H1 (cell line): Measurements from ENCODE around the gene COL4A2. TPM values are rescaled to one million over a fixed set of nuclear protein-coding genes. Genes with fewer than 3 reads are reported as not detected.

Source experiments
- CTCF ChIA-PET: fragments of 300-600 bp; sonication (Branson Sonifier 250); formaldehyde crosslinking; loops from one replicate; lab custom pipeline; 2021; ENCODE audit not compliant: partially characterized antibody; lab: Charles Lee
- POLR2A ChIA-PET: fragments of 300-600 bp; sonication (Branson Sonifier 250); formaldehyde crosslinking; loops from one replicate; lab custom pipeline; 2021; ENCODE audit warnings: inconsistent platforms; ENCODE audit not compliant: partially characterized antibody; lab: Charles Lee
- DNase-seq, 2 experiments: peaks; one replicate each; pipeline versions ENCODE4 v3.0.0 to v3.0.0-alpha.2; 2010 to 2022; ENCODE audit warnings: low spot score in 2 of 2, low read depth in 1 of 2, mixed read lengths in 1 of 2
- FAIRE-seq: peaks from 2 replicates; lab custom pipeline; 2011; peaks lifted over from hg19 to GRCh38; lab: Jason Lieb, UNC
- H2AFZ ChIP-seq: 2 replicates; pipeline ENCODE4 v1.8.1; 2012; ENCODE audit warnings: low read length, inconsistent platforms
- H2AK5ac ChIP-seq: 2 replicates; pipeline ENCODE4 v1.6.1; 2013; ENCODE audit warnings: low read depth, low read length
- H2BK120ac ChIP-seq: replicated peaks from 2 replicates; pipeline ENCODE3; 2013; ENCODE audit warnings: low read depth, low read length, inconsistent platforms
- H2BK12ac ChIP-seq: 2 replicates; pipeline ENCODE4 v1.6.1; 2013; ENCODE audit warnings: low read depth, low read length
- H2BK15ac ChIP-seq: 2 replicates; pipeline ENCODE4 v1.6.1; 2013; ENCODE audit warnings: low read length
- H2BK20ac ChIP-seq: 2 replicates; pipeline ENCODE4 v1.6.1; 2013; ENCODE audit warnings: low read length
- H2BK5ac ChIP-seq: 2 replicates; pipeline ENCODE4 v1.6.1; 2013; ENCODE audit warnings: low read depth, low read length
- H3K14ac ChIP-seq: 2 replicates; pipeline ENCODE4 v1.6.1; 2013; ENCODE audit warnings: inconsistent platforms; ENCODE audit not compliant: insufficient read length
- H3K18ac ChIP-seq: 2 replicates; pipeline ENCODE4 v1.6.1; 2013; ENCODE audit warnings: low read length; ENCODE audit errors: extremely low read depth
- H3K23ac ChIP-seq: 2 replicates; pipeline ENCODE4 v1.6.1; 2013; ENCODE audit warnings: inconsistent platforms; ENCODE audit not compliant: insufficient read length
- H3K23me2 ChIP-seq: 2 replicates; pipeline ENCODE4 v1.6.1; 2013; ENCODE audit warnings: low read depth, low read length
- H3K27ac ChIP-seq: 2 replicates; pipeline ENCODE4 v1.6.1; 2011; ENCODE audit warnings: low read depth, low read length, inconsistent platforms
- H3K27me3 ChIP-seq, 4 experiments: replicated peaks in 1 of 4; 1 replicate in 1 of 4; 2 replicates in 3 of 4; pipeline versions ENCODE4 v1.6.1 to v1.8.1; 2011 to 2013; ENCODE audit warnings: low read length in 3 of 4, mild to moderate bottlenecking in 3 of 4, inconsistent platforms in 2 of 4, mixed read lengths in 2 of 4, moderate library complexity in 1 of 4; ENCODE audit not compliant: control insufficient read depth in 3 of 4, insufficient read depth in 3 of 4; ENCODE audit errors: extremely low read depth in 1 of 4
- H3K36me3 ChIP-seq, 4 experiments: 2 replicates each; pipeline versions ENCODE4 v1.6.1 to v1.8.1; 2011 to 2013; ENCODE audit warnings: mild to moderate bottlenecking in 4 of 4, low read length in 3 of 4, moderate library complexity in 2 of 4, control low read depth in 1 of 4, inconsistent platforms in 1 of 4; ENCODE audit not compliant: insufficient read depth in 4 of 4, control insufficient read depth in 2 of 4
- H3K4ac ChIP-seq: replicated peaks from 2 replicates; pipeline ENCODE3; 2013; ENCODE audit warnings: low read length, low read depth, mixed read lengths, inconsistent platforms; ENCODE audit not compliant: insufficient read length
- H3K4me1 ChIP-seq, 4 experiments: replicated peaks in 1 of 4; 1 replicate in 1 of 4; 2 replicates in 3 of 4; pipeline versions ENCODE4 v1.6.1 to v1.8.1; 2011 to 2013; ENCODE audit warnings: low read length in 3 of 4, inconsistent platforms in 2 of 4, mixed read lengths in 1 of 4; ENCODE audit not compliant: insufficient read depth in 4 of 4, control insufficient read depth in 3 of 4
- H3K4me2 ChIP-seq, 2 experiments: 2 replicates each; pipeline versions ENCODE4 v1.6.1 to v1.8.1; 2011 to 2013; ENCODE audit warnings: low read depth in 2 of 2, low read length in 2 of 2, control low read depth in 1 of 2, inconsistent platforms in 1 of 2, mild to moderate bottlenecking in 1 of 2; ENCODE audit not compliant: insufficient read depth in 1 of 2
- H3K4me3 ChIP-seq, 4 experiments: fragments of 200-600, 300-600 bp in 1 of 4; sonication (generic), shearing (Covaris generic), sonication (Bioruptor Twin) in 1 of 4; 2 replicates each; pipeline versions ENCODE4 v1.5.1 to v1.8.1; 2011 to 2016; ENCODE audit warnings: low read length in 4 of 4, low read depth in 3 of 4, control low read depth in 2 of 4, inconsistent platforms in 2 of 4, mild to moderate bottlenecking in 2 of 4, mixed read lengths in 1 of 4, moderate library complexity in 1 of 4; ENCODE audit not compliant: insufficient read depth in 2 of 4; ENCODE audit errors: extremely low read depth in 1 of 4
- H3K56ac ChIP-seq: replicated peaks from 2 replicates; pipeline ENCODE3; 2013; ENCODE audit warnings: low read depth, mild to moderate bottlenecking, mixed read lengths, low read length, inconsistent platforms; ENCODE audit not compliant: insufficient read length
- H3K79me1 ChIP-seq: 2 replicates; pipeline ENCODE4 v1.6.1; 2013; ENCODE audit warnings: low read depth, low read length, control low read depth
- H3K79me2 ChIP-seq, 2 experiments: 2 replicates each; pipeline versions ENCODE4 v1.6.1 to v1.8.1; 2012 to 2013; ENCODE audit warnings: low read length in 2 of 2, mild to moderate bottlenecking in 2 of 2, inconsistent platforms in 1 of 2; ENCODE audit not compliant: insufficient read depth in 2 of 2, control insufficient read depth in 1 of 2
- H3K9ac ChIP-seq, 4 experiments: replicated peaks in 1 of 4; 1 replicate in 1 of 4; 2 replicates in 3 of 4; pipeline versions ENCODE4 v1.6.1 to v1.8.1; 2011 to 2013; ENCODE audit warnings: low read depth in 3 of 4, low read length in 3 of 4, control low read depth in 2 of 4, mild to moderate bottlenecking in 2 of 4, moderate library complexity in 2 of 4, inconsistent platforms in 1 of 4; ENCODE audit errors: extremely low read depth in 1 of 4
- H3K9me3 ChIP-seq, 2 experiments: 2 replicates each; pipeline versions ENCODE4 v1.6.1 to v1.8.1; 2012 to 2013; ENCODE audit warnings: mild to moderate bottlenecking in 2 of 2, moderate library complexity in 2 of 2, control low read depth in 1 of 2, inconsistent platforms in 1 of 2, low read depth in 1 of 2, low read length in 1 of 2, mixed read lengths in 1 of 2; ENCODE audit not compliant: insufficient read depth in 2 of 2
- H4K20me1 ChIP-seq, 2 experiments: replicated peaks in 1 of 2; 2 replicates each; pipeline versions ENCODE3 to v1.8.1; 2011 to 2013; ENCODE audit warnings: inconsistent platforms in 2 of 2, low read length in 2 of 2, mild to moderate bottlenecking in 1 of 2; ENCODE audit not compliant: insufficient read depth in 2 of 2, control insufficient read depth in 1 of 2
- H4K5ac ChIP-seq: 2 replicates; pipeline ENCODE4 v1.6.1; 2013; ENCODE audit warnings: low read length, low read depth, mixed read lengths, inconsistent platforms; ENCODE audit not compliant: insufficient read length
- H4K8ac ChIP-seq: 2 replicates; pipeline ENCODE4 v1.8.0; 2013; ENCODE audit warnings: mild to moderate bottlenecking, moderate library complexity, low read length, inconsistent platforms; ENCODE audit not compliant: insufficient read depth; ENCODE audit errors: extremely low read depth
- H4K91ac ChIP-seq: replicated peaks from 2 replicates; pipeline ENCODE3; 2013; ENCODE audit warnings: low read length, mixed read lengths, inconsistent platforms; ENCODE audit not compliant: insufficient read length
- EP300 ChIP-seq, 2 experiments: IDR thresholded peaks; 1 replicate in 1 of 2; 2 replicates in 1 of 2; pipeline ENCODE4 v1.6.1; 2011 to 2012; ENCODE audit warnings: low read depth in 2 of 2, low read length in 2 of 2, mild to moderate bottlenecking in 2 of 2, borderline replicate concordance in 1 of 2, inconsistent platforms in 1 of 2, moderate library complexity in 1 of 2
- FOSL1 ChIP-seq: IDR thresholded peaks from 2 replicates; pipeline ENCODE4 v1.6.1; 2011; ENCODE audit warnings: mild to moderate bottlenecking, low read depth, low read length, moderate library complexity; ENCODE audit not compliant: insufficient read depth
- JUN ChIP-seq: IDR thresholded peaks from 2 replicates; pipeline ENCODE4 v1.6.1; 2011; ENCODE audit warnings: low read depth, mild to moderate bottlenecking, improper control_type of control experiment, low read length
- NRF1 ChIP-seq: IDR thresholded peaks from 2 replicates; pipeline ENCODE4 v1.6.1; 2011; ENCODE audit warnings: mild to moderate bottlenecking, low read depth, low read length, improper control_type of control experiment
- PHF8 ChIP-seq: fragments of 200-600 bp; sonication (generic); conservative IDR thresholded peaks from 2 replicates; pipeline ENCODE4 v1.7.1; 2012; ENCODE audit warnings: low read depth, mild to moderate bottlenecking, inconsistent platforms, low read length, moderate library complexity
- POU5F1 ChIP-seq: IDR thresholded peaks from 2 replicates; pipeline ENCODE4 v1.6.1; 2011; ENCODE audit warnings: low read depth, mild to moderate bottlenecking, low read length, moderate library complexity
- RXRA ChIP-seq: IDR thresholded peaks from 2 replicates; pipeline ENCODE4 v1.6.1; 2011; ENCODE audit warnings: low read depth, mild to moderate bottlenecking, low read length, moderate library complexity; ENCODE audit not compliant: insufficient read depth
- TAF1 ChIP-seq: IDR thresholded peaks from 2 replicates; pipeline ENCODE4 v1.6.1; 2011; ENCODE audit warnings: mild to moderate bottlenecking, low read depth, low read length
- WGBS, 2 experiments: shearing (Covaris generic) in 1 of 2; methylation state at CpG; one replicate each; pipeline versions ENCODE4 v1.1.6 to v1.1.7; 2013 to 2015; ENCODE audit warnings: low lambda C conversion rate in 2 of 2, mixed read lengths in 2 of 2, inconsistent platforms in 1 of 2, low coverage in 1 of 2, missing lambda C conversion rate in 1 of 2; ENCODE audit not compliant: insufficient replicate concordance in 2 of 2, insufficient coverage in 1 of 2, insufficient read length in 1 of 2; ENCODE audit errors: extremely low coverage in 1 of 2, missing lambda C conversion rate in 1 of 2; 5-methylcytosine and 5-hydroxymethylcytosine counted together
- polyA plus RNA-seq, 7 experiments: library from polyadenylated mRNA; depleted of rRNA in 3 of 7; stranded (reverse) in 5 of 7; unstranded in 2 of 7; fragments of >200 nt in 5 of 7; fragments of 200-250 nt in 2 of 7; gene quantifications; 1 replicate in 5 of 7; 2 replicates in 1 of 7; 4 replicates in 1 of 7; pipeline versions ENCODE4 v1.2.1 to v1.2.3, GENCODE V29; 2011 to 2013; ENCODE audit warnings: missing spikeins in 2 of 7, mixed read lengths in 2 of 7
- total RNA-seq: library from RNA; stranded (reverse); fragmentation: NEBNext Ultra II Directional; extraction: Animal tissue kit (Norgen Biotek cat#: 25700); gene quantifications from 2 replicates; pipeline ENCODE4 v1.2.1, GENCODE V29; 2021
- TF ChIP-seq, protein P1 (sequence below): IDR thresholded peaks from 2 replicates; pipeline ENCODE4 v1.6.1; 2012; ENCODE audit warnings: inconsistent platforms
- TF ChIP-seq, protein P2 (sequence below), 3 experiments: IDR thresholded peaks; 1 replicate in 2 of 3; 2 replicates in 1 of 3; pipeline versions ENCODE4 v1.5.1 to v1.6.1; 2011; ENCODE audit warnings: low read length in 3 of 3, mild to moderate bottlenecking in 3 of 3, inconsistent platforms in 2 of 3, low read depth in 1 of 3, moderate library complexity in 1 of 3; ENCODE audit not compliant: insufficient read depth in 1 of 3; ENCODE audit errors: control extremely low read depth in 1 of 3

COL4A2 gene
- total and polyA plus RNA-seq, 2 of the 8 experiments (the other 6 are each of a cell fraction or from before 2014, with no cell fraction given): 80.4 to 87.3 TPM

DNA sequence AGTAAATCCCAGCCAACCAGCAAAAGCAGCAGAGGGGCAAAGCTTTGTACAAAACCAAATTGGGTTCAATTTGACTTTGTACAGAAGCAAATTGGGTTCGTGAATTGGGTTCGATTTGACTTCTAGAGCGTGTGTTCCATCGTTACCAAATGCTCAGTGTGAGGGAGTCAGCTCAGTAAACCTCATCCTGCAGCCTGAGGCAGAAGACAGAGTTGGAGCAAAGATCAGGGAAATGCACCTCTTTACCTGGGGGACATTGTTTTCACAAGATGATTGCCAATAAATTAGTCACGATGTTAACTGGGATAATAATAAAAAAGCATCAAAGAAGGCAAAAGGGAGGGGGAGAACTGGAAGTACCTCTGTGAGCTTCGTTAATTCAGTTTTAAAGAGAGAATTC lies 252.9 kb downstream of the COL4A2 start:
- H3K23ac ChIP-seq: no peak overlapping the region
- H2BK12ac ChIP-seq: no peak overlapping the region
- POLR2A ChIA-PET: interaction anchor here (1.0 to 1.3 kb wide), 3 partner anchors 11 to 52 kb away, joined by 3 read pairs; no protein-coding TSS in a partner anchor
- FAIRE-seq (no peak), DNase-seq (no peak)
- H3K9me3 ChIP-seq: no peaks in the 10 kb centered on the region
- peaks cover 1 to 11% (median 6%) of the 10 kb centered on the region in 4 experiments; a peak in 6 of 7 replicates for H3K4me1 ChIP-seq
- H3K9ac ChIP-seq: no peak overlapping the region; a peak in 1 of 7 replicates
- peaks cover 0 to 4% of the 10 kb centered on the region in 2 experiments for H4K20me1 ChIP-seq
- H4K8ac ChIP-seq: no peak overlapping the region
- no peak overlapping the region for H2AFZ ChIP-seq
- no peak overlapping the region for H4K5ac ChIP-seq
- 84% methylated on average over 6 of the region's 6 CpGs; no CpG with 5 or more reads in 1 of the 2 experiments for WGBS, 2 experiments
- H3K27me3 ChIP-seq: peaks cover 0 to 7% (median 2%) of the 10 kb centered on the region in 4 experiments; a peak in 3 of 7 replicates
- H3K14ac ChIP-seq: no peak overlapping the region
- CTCF ChIA-PET: interaction anchor here (0.7 to 1.8 kb wide), 5 partner anchors 11 to 312 kb away, joined by 3 to 6 read pairs (median 3); no protein-coding TSS in a partner anchor
- H2BK15ac ChIP-seq: peak overlapping the region; percentile 10; the same call in 1 of the 2 replicates
- H2BK120ac ChIP-seq: no peak overlapping the region
- H3K4ac ChIP-seq: no peak overlapping the region
- no peak overlapping the region for H2BK20ac ChIP-seq
- peaks cover 4 to 42% of the 10 kb centered on the region in 2 experiments; a peak in 2 of 4 replicates for H3K79me2 ChIP-seq
- H3K56ac ChIP-seq: no peak overlapping the region
- H2BK5ac ChIP-seq: peak overlapping the region; percentile 68
- peak overlapping the region in 2 of 4 experiments; percentile 84 to 97; a peak in 3 of 8 replicates for H3K4me3 ChIP-seq
- peaks cover 17% of the 10 kb centered on the region for H3K23me2 ChIP-seq
- H3K18ac ChIP-seq: no peak overlapping the region
- H3K36me3 ChIP-seq: no peaks in the 10 kb centered on the region; a peak in 3 of 8 replicates
- no peak overlapping the region for H3K27ac ChIP-seq
- H3K4me2 ChIP-seq: peak overlapping the region; percentile 69 to 85; a peak in 3 of 4 replicates
- H2AK5ac ChIP-seq: 0 out of 2 replicates have a peak overlapping the region, but pooled peaks have one; percentile 15
- no peak overlapping the region for H4K91ac ChIP-seq
- H3K79me1 ChIP-seq: peaks cover 22% of the 10 kb centered on the region
- TF ChIP-seq NRF1 (no peak), PHF8 (no peak), FOSL1 (no peak), RXRA (no peak), JUN (no peak), TAF1 (no peak), EP300 (IDR thresholded peaks at IDR 0.05; ENCODE audit: borderline replicate concordance in 1 of 2, low read depth in 2 of 2, low read length in 2 of 2) (no peak), POU5F1 (no peak)
- TF ChIP-seq, protein P1, sequence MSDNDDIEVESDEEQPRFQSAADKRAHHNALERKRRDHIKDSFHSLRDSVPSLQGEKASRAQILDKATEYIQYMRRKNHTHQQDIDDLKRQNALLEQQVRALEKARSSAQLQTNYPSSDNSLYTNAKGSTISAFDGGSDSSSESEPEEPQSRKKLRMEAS: no peak
- TF ChIP-seq, protein P2, sequence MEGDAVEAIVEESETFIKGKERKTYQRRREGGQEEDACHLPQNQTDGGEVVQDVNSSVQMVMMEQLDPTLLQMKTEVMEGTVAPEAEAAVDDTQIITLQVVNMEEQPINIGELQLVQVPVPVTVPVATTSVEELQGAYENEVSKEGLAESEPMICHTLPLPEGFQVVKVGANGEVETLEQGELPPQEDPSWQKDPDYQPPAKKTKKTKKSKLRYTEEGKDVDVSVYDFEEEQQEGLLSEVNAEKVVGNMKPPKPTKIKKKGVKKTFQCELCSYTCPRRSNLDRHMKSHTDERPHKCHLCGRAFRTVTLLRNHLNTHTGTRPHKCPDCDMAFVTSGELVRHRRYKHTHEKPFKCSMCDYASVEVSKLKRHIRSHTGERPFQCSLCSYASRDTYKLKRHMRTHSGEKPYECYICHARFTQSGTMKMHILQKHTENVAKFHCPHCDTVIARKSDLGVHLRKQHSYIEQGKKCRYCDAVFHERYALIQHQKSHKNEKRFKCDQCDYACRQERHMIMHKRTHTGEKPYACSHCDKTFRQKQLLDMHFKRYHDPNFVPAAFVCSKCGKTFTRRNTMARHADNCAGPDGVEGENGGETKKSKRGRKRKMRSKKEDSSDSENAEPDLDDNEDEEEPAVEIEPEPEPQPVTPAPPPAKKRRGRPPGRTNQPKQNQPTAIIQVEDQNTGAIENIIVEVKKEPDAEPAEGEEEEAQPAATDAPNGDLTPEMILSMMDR (IDR thresholded peaks at IDR 0.05; ENCODE audit: control extremely low read depth in 1 of 3, insufficient read depth in 1 of 3, low read depth in 1 of 3, low read length in 3 of 3): no peak
